DMS79 treated with DMSO at 0.1 percent for 48 hours (cell line): ENCODE results near the gene ADAMTS15.
"Not testable (repeated sequence)": the region's sequence is repeated elsewhere in the genome, so short reads cannot be mapped to it uniquely, and the experiment has no call there.

Experiments used
- DNase-seq: peaks from one replicate; lab custom pipeline; 2025; lab: John Stamatoyannopoulos, UW

The ADAMTS15 gene

DNA sequence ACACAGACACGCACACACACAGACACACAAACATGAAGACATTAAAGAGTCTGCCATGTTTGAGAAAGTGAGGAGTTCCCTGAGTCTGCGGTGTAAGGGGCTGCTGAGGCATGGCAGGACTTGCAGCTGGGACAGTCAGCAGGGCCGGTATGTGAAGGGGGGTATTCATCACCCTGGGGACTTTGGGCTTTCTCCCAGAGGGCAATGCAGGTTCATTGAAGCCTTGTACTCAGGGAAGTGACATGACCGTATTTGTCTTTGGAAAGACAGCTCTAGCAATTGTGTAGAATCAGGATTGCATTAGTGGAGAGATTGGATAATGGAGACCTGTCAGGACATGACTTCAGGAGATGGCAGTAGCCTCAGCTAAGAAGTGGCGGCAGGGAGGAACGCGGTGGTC is 10.6 kb upstream of the ADAMTS15 start:
- DNase-seq = no peak

DNA sequence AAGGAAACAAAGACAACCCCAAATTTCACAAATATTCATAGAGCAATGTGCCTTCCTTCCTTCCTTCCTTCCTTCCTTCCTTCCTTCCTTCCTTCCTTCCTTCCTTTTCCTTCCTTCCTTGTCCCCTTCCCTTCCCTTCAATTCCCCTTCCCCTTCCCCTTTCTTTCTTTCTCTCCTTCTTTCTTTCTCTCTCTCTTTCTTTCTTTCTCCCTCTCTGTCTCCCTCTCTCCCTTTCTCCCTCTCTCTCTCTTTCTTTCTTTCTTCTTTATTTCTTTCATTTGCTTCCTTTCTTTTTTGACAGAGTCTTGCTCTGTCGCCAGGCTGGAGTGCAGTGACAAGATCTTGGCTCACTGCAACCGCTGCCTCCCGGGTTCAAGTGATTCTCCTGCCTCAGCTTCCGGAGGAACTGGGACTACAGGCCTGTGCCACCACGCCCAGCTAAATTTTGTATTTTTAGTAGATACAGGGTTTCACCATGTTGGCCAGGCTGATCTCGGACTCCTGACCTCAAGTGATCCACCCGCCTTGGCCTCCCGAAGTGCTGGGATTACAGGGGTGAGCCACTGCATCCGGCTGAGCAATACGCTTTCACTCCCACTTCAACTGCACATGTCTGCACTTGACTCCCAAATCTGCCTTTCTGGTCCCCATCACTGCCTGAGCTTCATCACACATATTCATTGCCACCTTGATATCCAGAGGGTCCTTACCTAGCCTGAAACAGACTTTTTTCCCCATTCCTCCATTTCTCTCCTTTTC is 9.9 kb upstream of the ADAMTS15 start:
- DNase-seq = not testable (repeated sequence)

DNA sequence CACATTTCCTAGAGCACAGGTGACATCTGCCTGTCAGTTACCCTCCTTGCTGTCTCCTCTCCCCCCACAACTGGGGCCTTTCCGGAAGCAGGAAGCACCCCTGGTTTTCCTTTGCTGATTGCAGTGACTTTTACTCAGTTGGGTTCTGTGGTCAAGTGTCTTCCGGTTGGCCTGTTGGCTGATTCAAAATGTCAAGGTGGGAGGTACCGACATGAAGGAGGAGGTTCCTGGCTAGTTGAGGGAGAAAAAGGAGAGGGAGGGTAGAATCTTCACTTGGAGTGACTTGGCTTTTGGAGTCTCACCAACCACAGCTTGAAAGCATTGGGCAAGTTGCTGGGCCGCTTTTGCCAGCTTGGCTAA is 9.3 kb upstream of the ADAMTS15 start:
- DNase-seq = no peak

DNA sequence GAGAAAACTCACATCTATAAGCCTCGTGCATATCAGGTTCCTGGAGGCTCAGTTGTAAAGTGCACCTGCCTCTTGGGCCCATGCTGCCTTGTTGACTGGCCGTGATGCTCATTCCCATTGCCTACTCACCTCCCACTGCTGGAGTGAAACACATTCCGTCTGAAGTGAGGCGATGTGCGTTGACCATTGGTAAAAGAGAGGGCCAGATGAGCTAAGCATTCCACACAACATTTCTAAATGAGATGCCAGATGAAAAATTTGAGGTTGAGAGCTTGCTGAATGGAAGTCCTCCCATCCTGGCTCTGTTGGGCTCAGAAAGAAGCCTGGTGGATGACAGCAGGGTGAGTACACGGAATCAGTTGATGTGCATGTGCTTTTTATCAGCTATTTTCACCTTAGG is 8.6 kb upstream of the ADAMTS15 start:
- no peak for DNase-seq

DNA sequence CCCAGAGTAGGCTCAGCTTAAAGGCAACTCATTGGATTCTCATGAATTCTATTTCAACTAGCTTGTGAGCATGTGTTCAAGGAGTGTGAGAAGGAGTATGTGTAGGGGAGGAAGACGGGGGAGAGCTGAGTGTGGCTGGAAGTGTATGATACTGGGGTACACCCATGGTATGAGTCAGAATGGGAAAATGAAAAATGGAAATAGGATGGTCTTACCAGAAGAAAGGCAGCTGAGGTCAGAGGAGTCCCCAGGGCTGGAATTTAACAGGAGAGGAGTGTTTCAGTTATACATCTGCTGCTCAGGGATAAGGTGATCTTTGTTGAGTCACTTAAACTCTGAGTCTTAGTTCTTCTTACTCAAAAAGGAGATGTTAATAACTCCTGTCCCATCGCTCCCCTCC is 6.7 kb upstream of the ADAMTS15 start:
- no peak for DNase-seq

DNA sequence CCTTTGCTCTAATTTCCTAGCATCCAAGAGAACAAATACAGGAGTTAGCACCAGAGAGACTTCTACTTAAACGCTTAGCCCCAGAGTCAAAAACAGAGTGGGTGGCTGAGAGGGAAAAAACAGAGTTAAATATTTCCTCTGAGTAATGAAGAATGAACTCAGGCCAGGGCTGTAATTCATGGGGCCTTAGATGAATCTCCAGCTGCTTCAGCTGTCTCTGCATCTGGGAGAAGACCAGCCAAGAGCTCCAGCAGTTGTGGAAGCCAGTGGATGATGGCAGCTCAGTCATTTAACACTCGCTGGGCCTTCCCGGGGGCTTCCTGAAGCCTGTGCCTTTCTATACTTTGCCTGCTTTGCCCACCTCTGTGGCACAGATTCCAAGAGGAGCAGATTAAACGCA is 5.7 kb upstream of the ADAMTS15 start:
- no peak for DNase-seq

DNA sequence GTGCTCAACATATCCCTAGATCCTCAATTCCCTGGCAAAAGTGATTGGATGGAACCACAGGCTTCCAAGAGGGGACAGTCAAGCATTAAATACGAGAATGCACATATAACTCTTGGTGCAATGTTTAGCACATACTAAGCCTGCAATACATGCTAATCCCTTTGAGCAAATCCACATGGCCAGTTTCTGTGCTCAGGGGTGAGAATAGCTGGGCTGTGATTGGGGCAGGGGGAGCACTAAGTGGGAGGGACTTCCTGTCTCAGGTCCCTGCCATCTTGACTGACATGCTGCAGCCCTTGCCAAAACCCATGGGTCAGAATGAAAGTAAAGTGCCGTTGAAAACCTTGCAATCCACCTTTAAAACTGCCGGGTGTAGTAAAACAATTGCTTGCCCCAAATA is 2.7 kb upstream of the ADAMTS15 start:
- no peak for DNase-seq

DNA sequence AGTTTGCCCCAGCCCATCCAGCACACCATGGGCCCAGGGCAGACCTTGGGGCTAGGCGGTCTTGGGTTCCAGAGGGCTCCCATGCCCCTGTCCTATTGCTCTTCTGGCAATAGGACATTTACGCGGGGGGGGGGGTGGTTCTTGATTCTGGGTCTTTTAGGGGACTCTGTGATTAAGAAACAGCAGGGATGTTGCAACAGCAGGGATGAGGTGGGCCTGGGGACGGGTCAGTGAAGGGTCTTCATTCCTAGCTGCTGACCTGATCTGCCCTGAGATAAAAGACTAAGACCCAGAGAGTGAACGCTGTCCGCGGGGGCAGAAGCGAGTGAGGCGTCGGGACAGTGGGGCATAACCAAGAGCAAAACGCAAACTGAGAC is 418 bp upstream of the ADAMTS15 start:
- DNase-seq = no peak

DNA sequence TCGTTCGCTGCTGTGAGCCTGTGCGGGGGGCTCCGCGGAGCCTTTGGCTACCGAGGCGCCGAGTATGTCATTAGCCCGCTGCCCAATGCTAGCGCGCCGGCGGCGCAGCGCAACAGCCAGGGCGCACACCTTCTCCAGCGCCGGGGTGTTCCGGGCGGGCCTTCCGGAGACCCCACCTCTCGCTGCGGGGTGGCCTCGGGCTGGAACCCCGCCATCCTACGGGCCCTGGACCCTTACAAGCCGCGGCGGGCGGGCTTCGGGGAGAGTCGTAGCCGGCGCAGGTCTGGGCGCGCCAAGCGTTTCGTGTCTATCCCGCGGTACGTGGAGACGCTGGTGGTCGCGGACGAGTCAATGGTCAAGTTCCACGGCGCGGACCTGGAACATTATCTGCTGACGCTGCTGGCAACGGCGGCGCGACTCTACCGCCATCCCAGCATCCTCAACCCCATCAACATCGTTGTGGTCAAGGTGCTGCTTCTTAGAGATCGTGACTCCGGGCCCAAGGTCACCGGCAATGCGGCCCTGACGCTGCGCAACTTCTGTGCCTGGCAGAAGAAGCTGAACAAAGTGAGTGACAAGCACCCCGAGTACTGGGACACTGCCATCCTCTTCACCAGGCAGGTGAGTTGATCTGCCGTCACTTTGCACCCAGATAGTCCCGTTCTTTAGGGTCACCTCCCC is 1.0 kb downstream of the ADAMTS15 start:
- no peak for DNase-seq

DNA sequence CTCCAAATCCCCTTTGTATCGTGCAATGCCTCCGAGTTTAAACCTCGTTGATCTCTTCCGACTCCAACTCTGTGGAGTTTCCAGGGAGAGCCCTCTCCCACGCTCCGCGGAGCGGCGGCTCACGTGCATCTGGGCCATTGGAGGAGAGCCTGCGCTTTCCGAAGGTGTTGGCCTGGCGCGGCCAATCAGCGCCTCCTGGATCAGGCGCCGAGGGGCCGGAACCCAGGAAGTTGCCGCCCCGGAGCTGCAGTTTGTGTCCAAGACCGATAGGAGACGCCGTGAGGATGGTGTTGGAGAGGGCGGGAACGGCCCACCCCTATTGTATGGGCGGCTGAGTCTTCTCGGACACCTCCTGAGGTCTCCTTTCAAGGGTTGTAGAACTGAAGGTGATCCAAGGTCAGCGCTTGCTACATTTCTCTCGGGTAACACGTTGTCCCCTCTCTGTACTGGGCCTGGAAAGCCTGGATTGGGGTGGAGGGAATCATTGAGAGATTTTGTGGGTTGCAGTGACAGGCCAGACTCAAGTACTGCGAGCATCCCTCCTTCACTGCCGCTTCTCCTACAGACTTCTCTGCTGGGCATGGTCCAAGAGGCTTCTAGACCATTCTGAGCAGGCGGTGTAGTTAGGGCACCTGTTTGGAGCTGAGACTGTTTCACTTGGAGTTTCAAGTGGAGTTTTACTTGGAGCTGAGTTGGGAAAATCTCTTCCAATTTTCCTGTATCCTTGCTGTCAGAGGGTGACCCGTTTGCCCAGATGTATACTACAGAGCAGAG is 1.7 kb downstream of the ADAMTS15 start:
- DNase-seq = no peak

DNA sequence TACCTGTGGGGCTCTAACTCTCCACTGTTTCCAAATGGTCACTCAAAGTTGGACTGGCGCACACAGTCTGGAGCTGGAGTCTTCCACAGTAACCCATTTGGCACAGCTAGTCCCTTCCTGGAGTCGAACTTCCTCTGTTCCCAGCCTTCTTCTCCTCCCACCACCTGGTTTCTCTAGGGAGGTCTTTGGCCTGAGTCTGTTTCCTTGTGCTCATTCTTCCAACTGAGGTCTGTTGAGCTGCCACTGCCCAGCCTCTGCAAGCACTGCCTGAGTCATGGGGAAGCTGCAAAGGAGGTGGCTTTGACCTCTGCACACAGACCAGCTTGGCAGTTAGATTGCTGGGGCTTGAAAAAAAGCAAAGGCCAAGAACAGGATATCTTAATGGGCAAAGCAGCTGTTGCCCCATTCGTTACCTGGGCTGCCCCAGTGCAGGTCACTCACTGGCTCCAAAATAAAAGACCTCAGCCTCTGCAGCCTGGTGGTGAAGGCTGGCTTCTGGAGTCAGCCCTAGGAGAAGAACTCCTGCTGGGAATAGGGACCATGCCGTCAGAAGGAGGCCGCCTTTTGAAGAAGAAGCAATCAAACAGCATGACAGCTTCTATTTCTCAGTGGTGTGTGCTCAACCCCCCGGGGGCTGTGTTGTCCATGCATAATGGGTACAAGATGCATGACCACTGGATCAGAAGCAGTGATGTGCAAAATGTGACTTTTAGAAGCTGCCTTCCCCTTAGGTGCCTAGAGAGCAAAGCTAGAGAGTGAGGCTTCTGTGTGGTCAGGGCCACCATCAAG is 3.0 kb downstream of the ADAMTS15 start:
- no peak for DNase-seq

DNA sequence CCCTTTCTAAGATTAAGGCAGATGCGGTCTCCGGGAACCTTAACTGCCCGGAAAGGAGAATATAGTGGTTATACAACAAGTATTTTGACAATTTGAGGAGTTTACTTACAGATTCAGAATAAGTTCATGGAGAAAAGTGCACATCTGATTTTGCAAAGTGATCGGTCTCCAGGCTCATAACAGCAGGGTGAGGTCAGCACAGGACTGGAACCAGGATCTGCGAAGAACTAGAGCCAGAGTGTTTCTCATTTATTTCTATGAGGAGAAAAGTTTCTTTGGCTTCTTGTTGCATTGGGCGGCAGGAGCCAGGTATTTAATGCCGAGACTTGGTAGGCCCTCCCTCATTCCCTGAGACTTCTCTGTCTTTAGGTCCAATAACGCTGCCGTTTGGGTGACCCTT is 3.7 kb downstream of the ADAMTS15 start:
- no peak for DNase-seq

DNA sequence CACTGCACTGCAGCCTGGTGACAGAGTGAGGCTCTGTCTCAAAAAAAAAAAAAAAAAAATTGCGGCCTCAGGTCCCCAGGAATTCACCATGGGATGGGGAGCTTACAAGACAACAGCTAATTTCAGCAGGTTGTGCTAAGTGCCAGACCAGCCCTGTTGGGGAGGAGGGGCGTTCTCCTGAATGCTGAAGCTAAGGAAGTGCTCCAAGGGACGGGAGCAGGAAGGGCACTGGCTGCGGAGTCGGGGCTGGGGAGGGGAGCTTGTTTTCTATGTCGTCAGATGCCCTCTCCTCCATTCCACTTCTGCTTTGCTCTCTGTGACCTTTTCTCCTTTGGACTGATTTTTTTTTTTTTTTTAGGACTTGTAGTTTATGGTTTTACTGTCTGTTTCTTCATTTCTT is 4.5 kb downstream of the ADAMTS15 start:
- DNase-seq = no peak

DNA sequence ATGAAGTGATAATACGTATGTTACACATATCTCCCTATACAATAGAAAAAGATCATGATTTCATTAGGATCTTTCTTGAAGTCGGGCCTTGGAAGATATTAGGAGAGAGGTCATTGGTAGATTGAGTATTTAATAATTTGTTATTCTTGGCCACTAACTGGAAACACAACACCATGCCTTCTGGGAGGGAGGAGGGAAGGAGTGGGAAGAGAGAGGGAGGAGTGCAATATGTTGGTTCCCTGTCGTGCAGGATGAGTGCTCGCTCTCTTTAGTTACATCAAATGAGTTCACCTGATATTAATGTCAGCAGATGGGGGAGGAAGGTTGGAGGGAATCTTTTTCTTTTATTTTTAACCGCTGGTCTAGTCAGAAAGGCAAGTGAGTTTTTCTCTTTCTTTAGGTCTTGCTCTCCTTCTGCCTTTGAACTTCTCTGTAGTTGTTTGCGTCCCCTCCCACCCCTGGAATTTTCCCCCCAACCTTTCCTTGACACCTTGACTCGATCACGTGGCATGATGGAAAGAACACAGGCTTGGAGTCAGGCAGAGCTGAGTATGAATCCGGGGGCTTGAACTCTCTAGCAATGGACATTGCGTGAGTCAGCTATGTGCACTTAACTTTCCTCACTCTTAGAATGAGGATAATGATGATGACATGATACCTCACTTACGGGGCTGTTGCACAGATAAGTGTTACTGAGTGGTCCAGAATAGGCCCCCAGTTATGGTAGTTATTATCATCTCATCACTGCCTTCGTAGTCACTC is 6.2 kb downstream of the ADAMTS15 start:
- DNase-seq = no peak

DNA sequence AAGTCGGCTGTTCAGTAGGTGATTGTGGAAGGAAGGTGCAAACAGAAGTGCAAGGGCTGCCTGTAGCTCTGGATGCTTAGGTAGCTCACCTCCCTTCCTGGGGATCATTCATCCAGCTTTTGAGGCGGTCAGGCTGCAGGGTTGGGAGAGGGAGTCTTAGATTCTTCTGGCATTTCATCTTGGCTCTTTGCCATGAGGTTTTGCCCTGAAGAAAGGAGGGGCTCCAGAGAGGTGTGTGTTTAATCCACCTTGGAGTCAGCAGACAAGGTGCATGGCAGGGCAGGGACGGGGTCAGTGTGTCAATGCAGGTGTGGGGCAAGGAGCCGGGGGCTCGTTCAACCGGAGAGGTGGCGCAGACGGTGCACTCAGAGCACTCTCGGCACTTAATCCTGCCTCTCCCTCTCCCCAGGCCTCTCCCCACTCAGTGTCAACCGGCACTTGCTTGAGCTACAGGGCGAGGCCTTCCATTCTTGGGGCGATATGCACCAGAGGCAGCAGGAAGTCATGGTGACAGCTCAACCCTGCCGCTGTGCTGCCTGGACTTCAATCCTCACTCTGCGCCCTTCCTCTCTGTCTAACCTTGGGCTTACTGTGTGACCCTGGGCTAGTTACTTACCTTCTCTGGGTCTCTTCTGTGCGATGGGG is 7.2 kb downstream of the ADAMTS15 start:
- DNase-seq = peak; percentile 16

DNA sequence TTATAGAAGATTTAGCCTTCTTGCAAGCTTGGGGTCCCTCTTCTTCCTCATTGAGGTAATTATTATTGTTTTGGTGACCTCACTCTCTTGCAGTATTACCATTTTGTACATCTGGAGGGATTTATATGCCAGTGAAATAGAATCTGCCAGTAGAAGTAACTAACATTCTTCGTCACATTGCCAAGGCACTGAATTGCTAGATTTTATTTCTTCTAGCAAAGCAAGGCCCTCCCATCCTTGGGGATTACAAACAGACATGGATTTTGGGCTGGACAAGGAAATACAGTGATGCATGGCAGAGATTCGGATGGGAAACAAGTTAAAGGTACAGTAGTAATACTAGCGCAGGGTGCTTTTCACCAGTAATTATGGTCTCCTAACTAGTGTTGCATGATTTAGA is 7.8 kb downstream of the ADAMTS15 start:
- DNase-seq = no peak

DNA sequence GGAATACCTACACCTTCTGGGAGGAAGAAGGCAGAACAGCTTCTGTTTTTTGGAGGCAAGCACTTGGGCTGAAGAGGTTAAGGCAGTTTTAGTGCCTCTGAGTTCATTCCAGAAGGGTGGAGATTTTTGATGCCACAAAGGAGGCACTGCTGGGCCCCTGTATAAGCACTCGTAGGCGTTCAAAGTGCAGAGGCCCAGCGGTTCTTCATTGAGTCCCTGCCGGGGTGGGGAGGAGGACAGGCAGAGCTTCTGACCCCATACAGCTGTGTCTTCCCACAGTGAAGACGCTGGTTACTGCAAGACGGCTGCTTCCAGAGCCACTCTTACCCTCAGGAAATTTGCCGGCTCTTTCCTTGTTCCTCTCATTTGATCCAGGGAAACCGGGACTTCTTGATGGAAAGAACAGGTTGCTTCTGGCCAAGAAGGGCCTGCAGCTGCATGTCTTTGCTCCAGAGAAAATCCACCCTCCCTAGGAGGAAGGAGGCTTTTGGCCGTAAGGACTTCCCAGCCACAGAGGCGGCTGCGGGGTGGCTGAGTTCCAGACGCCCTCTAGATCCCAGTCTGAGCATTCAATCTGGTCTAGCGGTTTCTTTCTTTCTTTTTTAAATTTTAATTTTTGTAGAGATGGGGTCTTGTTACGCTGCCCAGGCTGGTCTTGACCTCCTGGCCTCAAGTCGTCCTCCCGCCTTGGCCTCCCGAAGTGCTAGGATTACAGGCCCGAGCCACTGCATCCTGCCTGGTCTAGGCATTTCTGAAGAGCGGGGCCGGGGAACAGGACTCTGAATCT is 9.4 kb downstream of the ADAMTS15 start:
- no peak for DNase-seq

DNA sequence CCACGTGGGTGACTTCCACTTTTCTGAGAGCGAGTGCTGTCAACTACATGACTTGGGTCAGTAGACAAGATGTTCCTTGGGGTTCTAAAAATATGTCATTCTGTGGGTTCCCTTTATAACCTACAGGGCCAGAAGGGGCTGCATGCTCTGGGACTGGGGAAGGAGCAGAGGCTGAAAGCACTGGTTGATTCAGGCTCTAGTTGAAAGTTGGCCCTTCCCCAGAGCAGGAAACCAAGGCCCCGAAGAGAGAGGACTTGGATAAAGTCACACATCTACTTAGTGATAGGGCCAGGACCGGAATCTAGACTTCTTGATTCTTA is 9.9 kb downstream of the ADAMTS15 start:
- no peak for DNase-seq

DNA sequence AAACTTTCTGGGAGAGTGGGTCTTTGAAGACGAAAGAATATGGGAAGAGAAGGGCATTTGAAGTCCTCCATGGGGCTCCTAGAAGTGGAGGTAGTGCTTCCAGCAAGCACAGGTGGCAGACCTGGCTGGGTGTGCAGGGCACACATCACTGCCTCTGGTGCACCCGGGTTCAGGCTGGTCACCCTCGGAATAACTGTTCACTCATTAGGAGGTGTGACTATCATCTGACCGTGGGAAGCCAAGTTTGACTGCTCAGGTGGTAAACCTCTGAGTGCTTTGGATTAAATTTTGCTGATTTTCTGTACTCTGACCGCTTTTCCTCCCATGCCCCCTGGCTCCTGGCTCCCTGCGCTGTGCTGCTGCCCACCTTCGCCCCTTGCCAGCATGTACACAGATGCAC is 11.1 kb downstream of the ADAMTS15 start:
- DNase-seq = no peak

DNA sequence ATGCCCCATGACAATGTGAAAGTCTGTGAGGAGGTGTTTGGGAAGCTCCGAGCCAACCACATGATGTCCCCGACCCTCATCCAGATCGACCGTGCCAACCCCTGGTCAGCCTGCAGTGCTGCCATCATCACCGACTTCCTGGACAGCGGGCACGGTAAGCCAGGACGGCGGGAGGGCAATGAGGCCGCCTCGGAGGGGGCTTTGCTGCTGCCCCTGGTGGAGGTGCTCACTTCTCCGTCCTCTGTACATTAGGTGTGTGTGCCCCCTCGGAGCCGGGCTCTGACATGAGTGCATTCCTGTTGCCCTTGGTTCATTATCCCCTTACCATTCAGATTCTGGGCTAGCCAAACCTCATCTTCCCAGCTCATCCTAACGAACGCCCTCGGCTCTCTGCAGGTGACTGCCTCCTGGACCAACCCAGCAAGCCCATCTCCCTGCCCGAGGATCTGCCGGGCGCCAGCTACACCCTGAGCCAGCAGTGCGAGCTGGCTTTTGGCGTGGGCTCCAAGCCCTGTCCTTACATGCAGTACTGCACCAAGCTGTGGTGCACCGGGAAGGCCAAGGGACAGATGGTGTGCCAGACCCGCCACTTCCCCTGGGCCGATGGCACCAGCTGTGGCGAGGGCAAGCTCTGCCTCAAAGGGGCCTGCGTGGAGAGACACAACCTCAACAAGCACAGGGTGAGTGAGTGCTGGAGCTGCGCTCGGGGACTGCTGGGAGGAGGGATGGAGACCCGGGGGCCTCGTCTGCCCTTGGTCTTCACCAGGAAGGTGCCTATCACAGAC is 13.8 kb downstream of the ADAMTS15 start:
- no peak for DNase-seq
